Measurements from ENCODE around the gene FILIP1L. TPM values are rescaled to one million over a fixed set of nuclear protein-coding genes. Genes with fewer than 3 reads are reported as not detected.
A peak's percentile ranks its signal among the peaks of the same experiment; 100 is the strongest.

The FILIP1L gene
- total RNA-seq, 1 donor from 2014 or later = 19.4 TPM

- no peak for TF ChIP-seq CTCF (IDR thresholded peaks at IDR 0.05; ENCODE audit: unreplicated experiment)
- no peak for DNase-seq (ENCODE audit: low spot score, unreplicated experiment)
- peaks cover 1% of the 10 kb centered on the region for H3K36me3 Mint-ChIP-seq (ENCODE audit: insufficient read depth)
- H3K27me3 Mint-ChIP-seq = no peaks in the 10 kb centered on the region
- H3K27ac Mint-ChIP-seq = peak overlapping the region; percentile 8
- no peaks in the 10 kb centered on the region for H3K9me3 Mint-ChIP-seq (ENCODE audit: low read depth)
- peaks cover 27% of the 10 kb centered on the region for H3K4me1 Mint-ChIP-seq (ENCODE audit: low read depth)
- no peak overlapping the region for H3K4me3 Mint-ChIP-seq (ENCODE audit: low read depth)
Measured at GRCh38 chr3:99965077-99965476, 149.2 kb downstream of the FILIP1L start.

GRCh38 chr3:99962703-99963102 lies 151.6 kb downstream of the FILIP1L start:
- no peak for DNase-seq (ENCODE audit: low spot score, unreplicated experiment)
- no peak for TF ChIP-seq CTCF (IDR thresholded peaks at IDR 0.05; ENCODE audit: unreplicated experiment)
- Mint-ChIP-seq H3K27ac (no peak overlapping the region), H3K36me3 (ENCODE audit: insufficient read depth) (peaks cover 1% of the 10 kb centered on the region), H3K27me3 (no peaks in the 10 kb centered on the region), H3K4me3 (ENCODE audit: low read depth) (no peak overlapping the region), H3K4me1 (ENCODE audit: low read depth) (peaks cover 27% of the 10 kb centered on the region), H3K9me3 (ENCODE audit: low read depth) (no peaks in the 10 kb centered on the region)

- Mint-ChIP-seq H3K4me3 (ENCODE audit: low read depth) (no peak overlapping the region), H3K9me3 (ENCODE audit: low read depth) (no peaks in the 10 kb centered on the region), H3K27me3 (no peaks in the 10 kb centered on the region), H3K4me1 (ENCODE audit: low read depth) (peaks cover 32% of the 10 kb centered on the region), H3K36me3 (ENCODE audit: insufficient read depth) (peaks cover 1% of the 10 kb centered on the region), H3K27ac (no peak overlapping the region)
- no peak for TF ChIP-seq CTCF (IDR thresholded peaks at IDR 0.05; ENCODE audit: unreplicated experiment)
- no peak for DNase-seq (ENCODE audit: low spot score, unreplicated experiment)
Measured at GRCh38 chr3:99961756-99962515, 152.4 kb downstream of the FILIP1L start.

GRCh38 chr3:99960941-99961340 lies 153.4 kb downstream of the FILIP1L start:
- no peak overlapping the region for H3K27ac Mint-ChIP-seq
- no peaks in the 10 kb centered on the region for H3K9me3 Mint-ChIP-seq (ENCODE audit: low read depth)
- no peak overlapping the region for H3K4me3 Mint-ChIP-seq (ENCODE audit: low read depth)
- no peak for TF ChIP-seq CTCF (IDR thresholded peaks at IDR 0.05; ENCODE audit: unreplicated experiment)
- no peak for DNase-seq (ENCODE audit: low spot score, unreplicated experiment)
- peaks cover 37% of the 10 kb centered on the region for H3K4me1 Mint-ChIP-seq (ENCODE audit: low read depth)
- H3K27me3 Mint-ChIP-seq = no peaks in the 10 kb centered on the region
- peaks cover 1% of the 10 kb centered on the region for H3K36me3 Mint-ChIP-seq (ENCODE audit: insufficient read depth)

GRCh38 chr3:99960123-99960878 lies 154.0 kb downstream of the FILIP1L start:
- peaks cover 1% of the 10 kb centered on the region for H3K36me3 Mint-ChIP-seq (ENCODE audit: insufficient read depth)

More at GRCh38 chr3:99960123-99960878, 154.0 kb downstream of the FILIP1L start:
- H3K27ac Mint-ChIP-seq = peak overlapping the region; percentile 45
- no peaks in the 10 kb centered on the region for H3K9me3 Mint-ChIP-seq (ENCODE audit: low read depth)
- no peak for TF ChIP-seq CTCF (IDR thresholded peaks at IDR 0.05; ENCODE audit: unreplicated experiment)
- DNase-seq (ENCODE audit: low spot score, unreplicated experiment) = no peak
- no peaks in the 10 kb centered on the region for H3K27me3 Mint-ChIP-seq
- H3K4me3 Mint-ChIP-seq (ENCODE audit: low read depth) = no peak overlapping the region
- peaks cover 38% of the 10 kb centered on the region for H3K4me1 Mint-ChIP-seq (ENCODE audit: low read depth)

Data from progenitor cell of endocrine pancreas (in vitro differentiated cells).